ENCODE data around the gene ATP9B. TPM values are rescaled to one million over a fixed set of nuclear protein-coding genes. Genes with fewer than 3 reads are reported as not detected.
A peak's percentile ranks its signal among the peaks of the same experiment; 100 is the strongest.

The ATP9B gene
- total and polyA plus RNA-seq, 10 of the 15 experiments (the other 5 are each of a cell fraction or from before 2014, with no cell fraction given): 0.74 to 20.7 (median 12.9) TPM

GRCh38 chr18:79197531-79197930 lies 128.3 kb downstream of the ATP9B start (continued):
- no peak for TF ChIP-seq IKZF1 (conservative IDR thresholded peaks at IDR 0.05)
- no peak for TF ChIP-seq PKNOX1 (IDR thresholded peaks at IDR 0.05)
- no peak for TF ChIP-seq MXI1 (IDR thresholded peaks at IDR 0.05; ENCODE audit: low read depth, low read length)
- TF ChIP-seq JUND (IDR thresholded peaks at IDR 0.05; ENCODE audit: low read depth, low read length): no peak
- no peak for TF ChIP-seq SP1 (IDR thresholded peaks at IDR 0.05; ENCODE audit: low read depth, low read length)
- no peak for TF ChIP-seq CEBPB (IDR thresholded peaks at IDR 0.05; ENCODE audit: borderline replicate concordance in 1 of 2, low read depth in 2 of 2, low read length in 2 of 2)
- TF ChIP-seq NR2C2 (IDR thresholded peaks at IDR 0.05; ENCODE audit: borderline replicate concordance, control insufficient read depth, insufficient read length, low read depth): no peak

GRCh38 chr18:79199691-79200374 lies 130.6 kb downstream of the ATP9B start:
- intact Hi-C loops (cut with micrococcal nuclease; ENCODE audit: unreplicated experiment) (no loop called here), in situ Hi-C loops (cut with MboI) (no loop called here)
- Histone ChIP-seq H3K4me2 (ENCODE audit: control insufficient read depth, insufficient read depth) (no peak overlapping the region), H3K27me3 (replicated peaks in 1 of 2; ENCODE audit: control insufficient read depth in 2 of 2, insufficient read depth in 2 of 2, low read length in 1 of 2) (no peaks in the 10 kb centered on the region), H3K9ac (ENCODE audit: control insufficient read depth, insufficient read depth, low read length) (no peak overlapping the region), H3K79me2 (ENCODE audit: control insufficient read depth, insufficient read depth, low read length) (no peaks in the 10 kb centered on the region), H3K4me1 (ENCODE audit: control insufficient read depth, insufficient read depth, low read length) (no peaks in the 10 kb centered on the region), H4K20me1 (ENCODE audit: control insufficient read depth, insufficient read depth) (no peaks in the 10 kb centered on the region), H2AFZ (ENCODE audit: control insufficient read depth, low read depth, low read length) (no peak overlapping the region), H3K36me3 (ENCODE audit: control insufficient read depth in 2 of 2, insufficient read depth in 2 of 2, low read length in 1 of 2) (peaks cover 0 to 1% of the 10 kb centered on the region in 2 experiments; a peak in 3 of 4 replicates), H3K27ac (ENCODE audit: control insufficient read depth, insufficient read depth) (no peak overlapping the region), H3K9me3 (replicated peaks; ENCODE audit: control insufficient read depth, insufficient read depth, low read length) (no peaks in the 10 kb centered on the region), H3K4me3 (no peak overlapping the region)
- TF ChIP-seq NBN (IDR thresholded peaks at IDR 0.05) (no peak), BHLHE40 (IDR thresholded peaks at IDR 0.05; ENCODE audit: borderline replicate concordance in 1 of 2, low read depth in 2 of 2, low read length in 1 of 2) (peak; percentile 51 to 72; a peak in 2 of 4 replicates), RUNX3 (IDR thresholded peaks at IDR 0.05; ENCODE audit: low read length) (peak; percentile 66)
- DNase-seq (ENCODE audit: low read depth, low spot score) (no peak), ATAC-seq (peak; percentile 36; the same call in 2 of the 3 replicates), FAIRE-seq (no peak)
- ChIA-PET RAD21 (ENCODE audit: unreplicated experiment) (no interaction called here), POLR2A (no interaction called here), SMC1A (ENCODE audit: uncharacterized antibody, unreplicated experiment) (no interaction called here), CTCF (no interaction called here)
- 83% methylated on average over 7 of the region's 7 CpGs for WGBS (ENCODE audit: insufficient coverage, insufficient replicate concordance, low lambda C conversion rate, missing lambda C conversion rate)
- no TSS peak for BruUV-seq (replicated peaks)
